ENCODE measurements around the gene BAHCC1. TPM values are rescaled to one million over a fixed set of nuclear protein-coding genes. Genes with fewer than 3 reads are reported as not detected.

Gene BAHCC1
- total RNA-seq, 3 donors from 2014 or later, result 7.4 to 17.0 (median 11.7) TPM

- Histone ChIP-seq H3K4me3 (peak overlapping the region; percentile 60 to 90 (median 82)), H3K27ac (peak overlapping the region; percentile 90 to 92), H3K9me3 (no peaks in the 10 kb centered on the region), H3K36me3 (no peaks in the 10 kb centered on the region), H3K4me1 (peaks cover 13 to 16% of the 10 kb centered on the region in 2 donors), H3K27me3 (no peaks in the 10 kb centered on the region)
- TF ChIP-seq POLR2AphosphoS5 (IDR thresholded peaks at IDR 0.05) (peak in 2 of 3 donors; percentile 8 to 9), CTCF (IDR thresholded peaks at IDR 0.05) (peak in 1 of 3 donors; percentile 24), POLR2A (IDR thresholded peaks at IDR 0.05) (no peak)
- no peak for DNase-seq (ENCODE audit: low spot score in 2 of 2)
- intact Hi-C loops (cut with DNase I; ENCODE audit: low total_unique reads), result no loop called here
Observed at GRCh38 chr17:81397314-81398175, 2.3 kb downstream of the BAHCC1 start.

- intact Hi-C loops (cut with DNase I; ENCODE audit: low total_unique reads), result no loop called here
- no peak for DNase-seq (ENCODE audit: low spot score in 2 of 2)
- no peak for TF ChIP-seq CTCF (IDR thresholded peaks at IDR 0.05)
- no peak for TF ChIP-seq POLR2AphosphoS5 (IDR thresholded peaks at IDR 0.05)
- no peak for TF ChIP-seq POLR2A (IDR thresholded peaks at IDR 0.05)
- peak overlapping the region; percentile 90 to 92 for H3K27ac ChIP-seq
- H3K27me3 ChIP-seq, result no peaks in the 10 kb centered on the region
- H3K9me3 ChIP-seq, result no peaks in the 10 kb centered on the region
- no peaks in the 10 kb centered on the region for H3K36me3 ChIP-seq
- H3K4me1 ChIP-seq, result peaks cover 13 to 16% of the 10 kb centered on the region in 2 donors
- H3K4me3 ChIP-seq, result peak overlapping the region; percentile 60 to 90 (median 82)
Observed at GRCh38 chr17:81398176-81398831, 3.0 kb downstream of the BAHCC1 start.

GRCh38 chr17:81398832-81399411 is 3.7 kb downstream of the BAHCC1 start:
- DNase-seq (ENCODE audit: low spot score in 2 of 2), result no peak
- intact Hi-C loops (cut with DNase I; ENCODE audit: low total_unique reads), result no loop called here
- H3K27me3 ChIP-seq, result no peaks in the 10 kb centered on the region
- no peak for TF ChIP-seq CTCF (IDR thresholded peaks at IDR 0.05)
- TF ChIP-seq POLR2AphosphoS5 (IDR thresholded peaks at IDR 0.05), result no peak
- TF ChIP-seq POLR2A (IDR thresholded peaks at IDR 0.05), result no peak
- H3K4me1 ChIP-seq, result peaks cover 13 to 16% of the 10 kb centered on the region in 2 donors
- peak overlapping the region; percentile 60 to 90 (median 82) for H3K4me3 ChIP-seq
- no peaks in the 10 kb centered on the region for H3K36me3 ChIP-seq
- H3K27ac ChIP-seq, result peak overlapping the region; percentile 90 to 92
- no peaks in the 10 kb centered on the region for H3K9me3 ChIP-seq

- H3K4me1 ChIP-seq, result peaks cover 7 to 12% of the 10 kb centered on the region in 2 donors
- DNase-seq (ENCODE audit: low spot score in 2 of 2), result no peak
Observed at GRCh38 chr17:81399481-81400153, 4.4 kb downstream of the BAHCC1 start.

More at GRCh38 chr17:81399481-81400153, 4.4 kb downstream of the BAHCC1 start:
- Histone ChIP-seq H3K4me3 (peak overlapping the region; percentile 60 to 90 (median 82)), H3K9me3 (no peaks in the 10 kb centered on the region), H3K27me3 (no peaks in the 10 kb centered on the region), H3K36me3 (no peaks in the 10 kb centered on the region), H3K27ac (peak overlapping the region; percentile 90 to 92)
- TF ChIP-seq POLR2A (IDR thresholded peaks at IDR 0.05) (no peak), CTCF (IDR thresholded peaks at IDR 0.05) (no peak), POLR2AphosphoS5 (IDR thresholded peaks at IDR 0.05) (no peak)
- intact Hi-C loops (cut with DNase I; ENCODE audit: low total_unique reads), result no loop called here
